Vagina (tissue), 2 donors: ENCODE measurements around the gene SSX2IP. TPM values are rescaled to one million over a fixed set of nuclear protein-coding genes. Genes with fewer than 3 reads are reported as not detected.

Source experiments
- DNase-seq, 2 donors: peaks; one replicate each; pipeline ENCODE4 v3.0.0-alpha.2; 2017; ENCODE audit errors: extremely low spot score in 2 of 2
- H3K27ac ChIP-seq: fragments of 200-600 bp; sonication (generic); one replicate; pipeline ENCODE4 v1.5.1; 2019
- H3K27me3 ChIP-seq: fragments of 200-600 bp; sonication (generic); one replicate; pipeline ENCODE4 v1.5.1; 2019
- H3K36me3 ChIP-seq, 2 donors: fragments of 200-600 bp; sonication (generic); one replicate each; pipeline ENCODE4 v1.5.1; 2017 to 2019
- H3K4me1 ChIP-seq: fragments of 200-600 bp; sonication (generic); one replicate; pipeline ENCODE4 v1.5.1; 2019
- H3K4me3 ChIP-seq, 2 donors: fragments of 200-600 bp; sonication (generic); 1 replicate in 1 of 2; 2 replicates in 1 of 2; pipeline ENCODE4 v1.5.1; 2016 to 2019
- H3K9me3 ChIP-seq: fragments of 200-600 bp; sonication (generic); one replicate; pipeline ENCODE4 v1.5.1; 2019
- POLR2A ChIP-seq, 2 donors: fragments of 450-650 bp; IDR thresholded peaks; one replicate each; pipeline ENCODE4 v1.6.1; 2017; ENCODE audit warnings: antibody characterized with exemption in 2 of 2, mild to moderate bottlenecking in 2 of 2, moderate library complexity in 2 of 2
- POLR2AphosphoS5 ChIP-seq, 2 donors: sonication (generic); formaldehyde crosslinking; IDR thresholded peaks; one replicate each; pipeline ENCODE4 v1.9.0; 2017; ENCODE audit warnings: antibody characterized with exemption in 2 of 2, mild to moderate bottlenecking in 2 of 2, low read depth in 1 of 2; ENCODE audit not compliant: insufficient read depth in 1 of 2
- intact Hi-C: fragments of 100-400 bp; cut with DNase I; formaldehyde crosslinking; loops from one replicate; pipeline ENCODE4 v1.15.1; 2023
- total RNA-seq: library from RNA; depleted of rRNA; stranded (reverse); fragments of >200 nt; gene quantifications from one replicate; pipeline ENCODE4 v1.2.3, GENCODE V29; 2016
- TF ChIP-seq, protein P1 (sequence below), 3 experiments: fragments of 450-650 bp in 2 of 3; fragments of 200-600 bp in 1 of 3; sonication (generic) in 1 of 3; IDR thresholded peaks; one replicate each; pipeline ENCODE4 v1.5.1; 2017 to 2019; ENCODE audit warnings: antibody characterized with exemption in 3 of 3, mild to moderate bottlenecking in 2 of 3, moderate library complexity in 2 of 3

The SSX2IP gene
- total RNA-seq, 1 donor from 2014 or later, result 8.3 TPM

DNA sequence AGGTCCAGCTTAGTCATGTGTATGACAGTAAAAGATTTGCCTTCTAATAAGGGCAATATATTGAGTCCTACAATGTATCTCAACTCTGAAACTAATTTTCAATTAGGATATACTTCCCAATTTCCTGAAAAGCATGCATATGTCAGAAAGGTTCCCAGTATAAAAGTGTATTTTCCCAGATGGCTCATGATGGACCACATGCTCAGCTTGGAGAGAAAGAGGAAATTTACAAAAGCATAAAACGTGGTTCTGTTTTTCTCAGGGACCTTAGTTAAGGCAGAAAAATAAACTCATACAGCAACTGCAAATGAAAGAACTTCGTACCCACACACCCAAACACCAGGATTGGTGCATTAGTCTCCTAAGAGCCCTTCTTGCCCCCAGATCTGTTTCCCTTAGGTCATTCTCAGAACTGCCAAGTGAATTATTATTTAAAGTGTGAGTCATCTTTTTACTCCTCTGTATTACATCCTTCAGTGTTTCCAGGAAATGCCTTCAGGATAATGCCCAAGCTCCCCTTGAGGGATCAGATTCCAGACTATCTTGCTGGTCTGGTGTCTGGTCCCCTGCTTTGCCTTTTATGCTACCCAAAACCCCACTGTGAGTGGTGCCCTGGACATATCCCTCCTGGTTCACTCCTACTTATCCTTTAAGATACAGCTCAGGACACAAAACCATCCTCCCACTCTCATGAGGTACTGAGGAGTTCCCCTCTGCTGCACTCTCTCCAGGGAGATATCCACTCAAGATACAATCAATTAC, 57.4 kb downstream of the SSX2IP start:
- no peak for DNase-seq
- H3K36me3 ChIP-seq, result no peaks in the 10 kb centered on the region
- no peak overlapping the region for H3K4me3 ChIP-seq
- no peaks in the 10 kb centered on the region for H3K4me1 ChIP-seq
- intact Hi-C loops, result loop anchor here (5.0 kb wide), 1 partner anchor 1046 kb away; no protein-coding TSS in a partner anchor
- TF ChIP-seq, protein P1, sequence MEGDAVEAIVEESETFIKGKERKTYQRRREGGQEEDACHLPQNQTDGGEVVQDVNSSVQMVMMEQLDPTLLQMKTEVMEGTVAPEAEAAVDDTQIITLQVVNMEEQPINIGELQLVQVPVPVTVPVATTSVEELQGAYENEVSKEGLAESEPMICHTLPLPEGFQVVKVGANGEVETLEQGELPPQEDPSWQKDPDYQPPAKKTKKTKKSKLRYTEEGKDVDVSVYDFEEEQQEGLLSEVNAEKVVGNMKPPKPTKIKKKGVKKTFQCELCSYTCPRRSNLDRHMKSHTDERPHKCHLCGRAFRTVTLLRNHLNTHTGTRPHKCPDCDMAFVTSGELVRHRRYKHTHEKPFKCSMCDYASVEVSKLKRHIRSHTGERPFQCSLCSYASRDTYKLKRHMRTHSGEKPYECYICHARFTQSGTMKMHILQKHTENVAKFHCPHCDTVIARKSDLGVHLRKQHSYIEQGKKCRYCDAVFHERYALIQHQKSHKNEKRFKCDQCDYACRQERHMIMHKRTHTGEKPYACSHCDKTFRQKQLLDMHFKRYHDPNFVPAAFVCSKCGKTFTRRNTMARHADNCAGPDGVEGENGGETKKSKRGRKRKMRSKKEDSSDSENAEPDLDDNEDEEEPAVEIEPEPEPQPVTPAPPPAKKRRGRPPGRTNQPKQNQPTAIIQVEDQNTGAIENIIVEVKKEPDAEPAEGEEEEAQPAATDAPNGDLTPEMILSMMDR (IDR thresholded peaks at IDR 0.05), result no peak
- TF ChIP-seq POLR2AphosphoS5 (IDR thresholded peaks at IDR 0.05; ENCODE audit: insufficient read depth in 1 of 2, low read depth in 1 of 2) (no peak), POLR2A (IDR thresholded peaks at IDR 0.05) (no peak)
- no peaks in the 10 kb centered on the region for H3K9me3 ChIP-seq
- H3K27ac ChIP-seq, result no peak overlapping the region
- no peaks in the 10 kb centered on the region for H3K27me3 ChIP-seq

DNA sequence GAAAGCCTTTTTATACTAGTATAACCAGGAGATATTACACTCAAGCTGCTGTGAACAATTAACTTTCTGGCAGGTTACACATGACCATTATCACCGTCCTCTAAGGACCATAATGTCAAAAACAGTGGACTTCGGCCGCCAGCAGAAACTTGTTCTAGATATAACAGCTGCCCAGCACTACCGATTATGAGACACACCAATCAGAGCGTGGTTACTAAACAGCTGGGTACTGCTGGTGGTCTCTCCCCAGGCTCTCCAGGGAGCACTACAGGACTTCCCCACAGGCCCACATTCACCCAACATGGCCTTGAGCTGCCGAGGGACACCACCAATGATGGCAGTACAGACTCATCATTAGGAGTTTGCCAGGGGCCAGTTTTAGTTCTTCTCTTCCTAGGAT, 58.1 kb downstream of the SSX2IP start:
- Histone ChIP-seq H3K9me3 (no peaks in the 10 kb centered on the region), H3K4me1 (no peaks in the 10 kb centered on the region), H3K4me3 (no peak overlapping the region), H3K36me3 (no peaks in the 10 kb centered on the region), H3K27ac (no peak overlapping the region), H3K27me3 (no peaks in the 10 kb centered on the region)
- TF ChIP-seq POLR2A (IDR thresholded peaks at IDR 0.05) (no peak), POLR2AphosphoS5 (IDR thresholded peaks at IDR 0.05; ENCODE audit: insufficient read depth in 1 of 2, low read depth in 1 of 2) (no peak)
- TF ChIP-seq, protein P1 (IDR thresholded peaks at IDR 0.05), result no peak
- intact Hi-C loops, result loop anchor here (5.0 kb wide), 1 partner anchor 1045 kb away; no protein-coding TSS in a partner anchor
- DNase-seq, result no peak

DNA sequence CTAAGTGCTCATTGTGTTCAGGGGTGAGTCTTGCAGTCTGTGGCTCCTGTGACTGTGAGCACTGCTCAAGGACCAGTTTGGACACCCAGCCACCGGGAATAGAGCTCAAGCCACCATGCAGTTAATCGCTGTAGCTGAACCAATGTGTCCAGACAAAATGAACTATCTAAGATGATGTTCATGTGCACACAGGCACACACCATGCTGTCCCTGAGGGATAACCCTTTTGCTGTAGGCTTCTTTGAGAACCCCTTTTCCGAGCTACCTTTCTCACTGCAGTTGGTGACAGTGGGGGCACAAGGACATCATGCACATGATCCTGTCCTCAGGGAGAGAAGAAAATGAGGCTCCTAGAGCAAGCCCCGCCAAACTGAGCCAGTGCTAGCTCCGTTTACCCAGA, 65.4 kb downstream of the SSX2IP start:
- TF ChIP-seq, protein P1 (IDR thresholded peaks at IDR 0.05), result no peak
- TF ChIP-seq POLR2A (IDR thresholded peaks at IDR 0.05) (no peak), POLR2AphosphoS5 (IDR thresholded peaks at IDR 0.05; ENCODE audit: insufficient read depth in 1 of 2, low read depth in 1 of 2) (no peak)
- Histone ChIP-seq H3K9me3 (no peaks in the 10 kb centered on the region), H3K4me1 (no peaks in the 10 kb centered on the region), H3K4me3 (no peak overlapping the region), H3K36me3 (no peaks in the 10 kb centered on the region), H3K27me3 (no peaks in the 10 kb centered on the region), H3K27ac (no peak overlapping the region)
- DNase-seq, result no peak
- intact Hi-C loops, result loop anchor here (10.0 kb wide), 1 partner anchor 180 kb away; no protein-coding TSS in a partner anchor

DNA sequence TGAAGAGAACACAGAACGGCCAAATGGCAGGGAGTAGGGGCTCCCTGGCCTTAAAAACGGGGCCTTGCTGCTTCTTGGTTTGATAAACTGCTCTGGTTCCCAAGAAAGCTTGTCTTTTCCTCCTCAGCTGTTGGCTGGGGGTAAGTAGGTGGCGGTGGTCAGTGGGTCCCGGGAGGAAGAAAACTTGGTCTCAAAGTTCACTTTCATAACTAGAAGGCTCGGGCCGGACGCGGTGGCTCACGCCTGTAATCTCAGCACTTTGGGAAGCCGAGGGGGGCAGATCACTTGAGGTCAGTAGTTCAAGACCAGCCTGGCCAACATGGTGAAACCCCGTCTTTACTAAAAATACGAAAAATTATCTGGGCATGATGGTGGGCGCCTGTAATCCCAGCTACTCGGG, 68.7 kb downstream of the SSX2IP start:
- intact Hi-C loops, result loop anchor here (10.0 kb wide), 1 partner anchor 177 kb away; no protein-coding TSS in a partner anchor
- Histone ChIP-seq H3K36me3 (no peaks in the 10 kb centered on the region), H3K27ac (no peak overlapping the region), H3K9me3 (no peaks in the 10 kb centered on the region), H3K27me3 (no peaks in the 10 kb centered on the region), H3K4me1 (peaks cover 10% of the 10 kb centered on the region), H3K4me3 (no peak overlapping the region)
- TF ChIP-seq, protein P1 (IDR thresholded peaks at IDR 0.05), result no peak
- no peak for TF ChIP-seq POLR2AphosphoS5 (IDR thresholded peaks at IDR 0.05; ENCODE audit: insufficient read depth in 1 of 2, low read depth in 1 of 2)
- TF ChIP-seq POLR2A (IDR thresholded peaks at IDR 0.05), result no peak
- peak in 1 of 2 donors; percentile 79 for DNase-seq
